Adipocyte (in vitro differentiated cells): ENCODE results near the gene RNF11.
"Not testable (repeated sequence)": the region's sequence is repeated elsewhere in the genome, so short reads cannot be mapped to it uniquely, and the experiment has no call there.

Source experiments
- DNase-seq: peaks from one replicate; pipeline ENCODE4 v3.0.0-alpha.2; 2015; ENCODE audit warnings: low read depth
- H3K27me3 ChIP-seq: replicated peaks from 2 replicates; pipeline ENCODE4 v1.7.0; 2013; ENCODE audit warnings: mild to moderate bottlenecking, low read length, moderate library complexity; ENCODE audit not compliant: control insufficient read depth, insufficient read depth
- H3K36me3 ChIP-seq: 2 replicates; pipeline ENCODE4 v1.7.0; 2013; ENCODE audit warnings: low read length, mild to moderate bottlenecking, moderate library complexity; ENCODE audit not compliant: control insufficient read depth, insufficient read depth, severe bottlenecking
- H3K4me1 ChIP-seq: 2 replicates; pipeline ENCODE4 v1.7.0; 2013; ENCODE audit warnings: mild to moderate bottlenecking, low read length, moderate library complexity; ENCODE audit not compliant: control insufficient read depth, insufficient read depth
- H3K4me3 ChIP-seq: 2 replicates; pipeline ENCODE4 v1.7.0; 2013; ENCODE audit warnings: mild to moderate bottlenecking, low read length, moderate library complexity
- H3K9ac ChIP-seq: 2 replicates; pipeline ENCODE4 v1.7.0; 2013; ENCODE audit warnings: mild to moderate bottlenecking, low read length, moderate library complexity
- H3K9me3 ChIP-seq: 2 replicates; pipeline ENCODE4 v1.7.0; 2013; ENCODE audit warnings: mild to moderate bottlenecking, low read length, moderate library complexity; ENCODE audit not compliant: control insufficient read depth

The RNF11 gene

DNA sequence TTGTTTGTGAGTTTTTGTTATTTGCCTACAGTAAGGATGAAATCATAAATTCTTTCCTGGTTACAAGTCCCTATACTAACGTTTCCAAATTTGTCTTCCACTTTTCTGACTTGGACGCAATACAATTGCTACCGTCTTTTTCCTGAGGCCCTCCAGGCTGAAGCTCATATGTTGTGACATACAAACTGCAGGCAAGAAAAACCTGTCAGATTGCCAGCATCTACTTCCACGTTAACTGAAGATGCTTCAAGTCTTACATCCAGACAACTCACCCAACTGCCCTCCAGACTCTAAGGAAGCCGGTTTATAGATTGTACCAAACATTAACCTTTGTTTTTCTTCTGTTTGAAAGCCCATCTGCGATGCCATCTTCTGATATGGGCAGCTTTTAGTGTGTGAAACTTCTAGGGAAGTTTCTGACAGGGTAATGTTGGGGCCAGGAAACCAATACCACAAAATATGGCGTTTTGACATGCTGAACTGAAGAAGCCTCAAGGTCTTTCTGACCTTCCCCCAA lies 21.4 kb upstream of the RNF11 start:
- Histone ChIP-seq H3K4me3 (no peak overlapping the region), H3K36me3 (no peaks in the 10 kb centered on the region), H3K27me3 (no peaks in the 10 kb centered on the region), H3K9me3 (no peaks in the 10 kb centered on the region), H3K9ac (no peak overlapping the region), H3K4me1 (peaks cover 22% of the 10 kb centered on the region)
- DNase-seq, result peak; percentile 89

DNA sequence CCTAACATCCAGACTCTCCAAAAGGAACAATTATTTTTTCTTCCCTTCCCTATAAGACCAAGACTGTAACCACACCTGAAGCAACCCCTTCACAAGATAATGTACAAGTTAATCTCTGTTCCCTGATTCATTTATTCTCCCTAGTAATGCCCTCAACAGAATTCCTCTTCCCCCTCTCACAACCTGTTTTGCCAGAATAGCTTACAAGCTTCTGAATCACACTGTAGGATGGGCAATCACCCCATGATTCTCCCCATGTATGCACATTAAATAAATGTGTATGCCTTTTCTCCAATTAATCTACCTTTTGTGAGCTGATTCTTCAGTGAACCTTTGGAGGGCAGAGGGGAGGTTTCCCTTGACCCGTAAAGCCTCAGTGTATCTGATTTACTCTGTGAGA lies 20.9 kb upstream of the RNF11 start:
- H3K4me1 ChIP-seq, result peaks cover 22% of the 10 kb centered on the region
- H3K36me3 ChIP-seq, result no peaks in the 10 kb centered on the region
- H3K27me3 ChIP-seq, result no peaks in the 10 kb centered on the region
- DNase-seq, result no peak
- H3K9me3 ChIP-seq, result no peaks in the 10 kb centered on the region
- H3K9ac ChIP-seq, result no peak overlapping the region
- no peak overlapping the region for H3K4me3 ChIP-seq

DNA sequence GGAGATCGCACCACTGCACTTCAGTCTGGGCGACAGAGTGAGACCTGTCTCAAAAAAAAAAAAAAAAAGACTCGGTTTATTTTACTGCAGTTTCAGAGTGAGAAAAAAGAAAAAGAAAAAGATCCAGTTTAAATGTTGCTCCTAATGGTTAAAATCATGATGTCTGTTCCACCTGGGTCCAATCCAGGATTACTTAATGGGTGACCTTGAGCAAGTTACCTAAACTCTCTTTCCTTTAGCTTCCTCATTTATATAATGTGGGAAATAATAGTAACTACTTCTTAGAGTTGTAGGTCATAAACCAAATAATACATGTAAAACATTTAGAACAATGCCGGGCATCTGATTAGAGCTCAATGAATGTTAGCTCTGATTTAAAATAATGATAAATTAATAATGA lies 19.4 kb upstream of the RNF11 start:
- H3K9ac ChIP-seq, result no peak overlapping the region
- no peaks in the 10 kb centered on the region for H3K27me3 ChIP-seq
- peaks cover 22% of the 10 kb centered on the region for H3K4me1 ChIP-seq
- no peaks in the 10 kb centered on the region for H3K36me3 ChIP-seq
- DNase-seq, result no peak
- no peaks in the 10 kb centered on the region for H3K9me3 ChIP-seq
- H3K4me3 ChIP-seq, result no peak overlapping the region

- Histone ChIP-seq H3K36me3 (no peaks in the 10 kb centered on the region), H3K27me3 (no peaks in the 10 kb centered on the region), H3K9ac (no peak overlapping the region), H3K4me3 (no peak overlapping the region), H3K4me1 (peaks cover 22% of the 10 kb centered on the region), H3K9me3 (no peaks in the 10 kb centered on the region)
- no peak for DNase-seq
Measured at GRCh38 chr1:51217101-51217500, 19.0 kb upstream of the RNF11 start.

DNA sequence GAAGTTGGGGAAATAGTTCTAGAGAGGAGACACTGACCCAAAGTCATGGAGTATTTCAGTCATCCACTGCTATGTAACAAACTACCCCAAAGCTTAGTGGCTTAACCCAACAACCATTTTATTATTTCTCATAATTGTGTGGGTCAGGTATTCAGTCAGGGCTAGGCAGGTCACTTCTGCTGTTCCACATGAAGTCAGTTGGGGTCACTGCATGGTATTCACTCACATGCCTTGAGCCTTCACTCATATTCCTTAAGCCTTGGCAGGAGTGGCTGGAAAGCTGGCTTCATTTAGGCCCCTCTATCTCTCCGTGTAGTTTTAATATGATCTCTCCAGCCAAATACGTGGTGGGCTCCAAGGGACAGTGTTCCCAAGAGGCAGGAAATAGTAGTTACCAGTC lies 17.5 kb upstream of the RNF11 start:
- Histone ChIP-seq H3K4me3 (no peak overlapping the region), H3K36me3 (no peaks in the 10 kb centered on the region), H3K27me3 (no peaks in the 10 kb centered on the region), H3K4me1 (peaks cover 22% of the 10 kb centered on the region), H3K9me3 (no peaks in the 10 kb centered on the region), H3K9ac (no peak overlapping the region)
- DNase-seq, result no peak

GRCh38 chr1:51219022-51219421 lies 17.1 kb upstream of the RNF11 start:
- Histone ChIP-seq H3K9me3 (no peaks in the 10 kb centered on the region), H3K4me3 (no peak overlapping the region), H3K4me1 (peaks cover 21% of the 10 kb centered on the region), H3K9ac (no peak overlapping the region), H3K36me3 (no peaks in the 10 kb centered on the region), H3K27me3 (no peaks in the 10 kb centered on the region)
- DNase-seq, result no peak

GRCh38 chr1:51221529-51221928 lies 14.5 kb upstream of the RNF11 start:
- not testable (repeated sequence) for DNase-seq, H3K9ac ChIP-seq, H3K4me3 ChIP-seq, H3K9me3 ChIP-seq, H3K4me1 ChIP-seq, H3K36me3 ChIP-seq, H3K27me3 ChIP-seq

DNA sequence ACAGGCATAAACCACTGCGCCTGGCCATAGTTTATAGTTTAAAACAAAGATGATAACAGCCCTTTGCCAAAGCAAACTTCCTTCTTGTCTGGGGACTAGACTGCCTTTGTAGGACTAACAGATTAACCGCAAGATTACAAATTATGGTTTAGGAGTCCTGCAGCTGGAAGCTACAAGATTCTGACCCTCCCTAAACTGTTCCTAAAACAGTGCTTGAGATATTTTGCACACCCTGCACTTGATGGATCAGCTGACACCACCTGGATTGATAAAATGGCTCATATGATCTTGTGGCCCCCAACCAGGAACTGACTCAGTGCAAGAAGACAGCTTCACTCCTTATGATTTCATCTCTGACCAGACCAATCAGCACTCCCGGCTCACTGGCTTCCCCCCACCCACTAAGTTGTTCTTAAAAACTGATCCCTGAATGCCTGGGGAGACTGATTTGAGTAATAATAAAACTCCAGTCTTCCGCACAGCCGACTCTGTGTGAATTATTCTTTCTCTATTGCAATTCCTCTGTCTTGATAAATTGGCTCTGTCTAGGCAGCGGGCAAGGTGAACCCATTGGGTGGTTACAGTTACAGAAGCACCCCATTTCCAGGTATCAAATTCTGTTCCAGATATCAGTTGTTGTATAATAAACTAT lies 13.8 kb upstream of the RNF11 start:
- no peaks in the 10 kb centered on the region for H3K27me3 ChIP-seq
- no peaks in the 10 kb centered on the region for H3K9me3 ChIP-seq
- H3K4me3 ChIP-seq, result no peak overlapping the region
- no peaks in the 10 kb centered on the region for H3K36me3 ChIP-seq
- no peak for DNase-seq
- no peak overlapping the region for H3K9ac ChIP-seq
- H3K4me1 ChIP-seq, result no peaks in the 10 kb centered on the region

DNA sequence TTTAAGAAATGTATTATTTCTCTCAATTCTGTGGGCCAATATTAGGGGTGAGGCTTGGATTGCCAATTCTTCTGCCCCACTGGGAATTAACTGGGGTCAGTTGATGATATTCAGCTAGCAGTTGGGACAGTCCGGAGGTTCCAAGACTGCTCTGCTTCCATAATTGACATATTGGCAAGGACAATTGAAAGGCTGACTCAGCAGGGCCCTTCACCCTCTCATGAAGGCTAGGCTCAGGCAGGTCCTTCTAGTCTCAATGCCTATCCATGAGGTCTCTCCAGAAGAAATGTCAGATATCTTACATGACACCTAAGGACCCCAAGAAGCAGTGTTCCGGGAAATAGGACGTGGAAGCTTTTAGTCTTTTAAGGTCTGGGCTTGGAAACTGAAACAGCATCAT lies 13.3 kb upstream of the RNF11 start:
- Histone ChIP-seq H3K9ac (no peak overlapping the region), H3K4me3 (no peak overlapping the region), H3K27me3 (no peaks in the 10 kb centered on the region), H3K9me3 (no peaks in the 10 kb centered on the region), H3K36me3 (no peaks in the 10 kb centered on the region), H3K4me1 (no peaks in the 10 kb centered on the region)
- DNase-seq, result no peak

DNA sequence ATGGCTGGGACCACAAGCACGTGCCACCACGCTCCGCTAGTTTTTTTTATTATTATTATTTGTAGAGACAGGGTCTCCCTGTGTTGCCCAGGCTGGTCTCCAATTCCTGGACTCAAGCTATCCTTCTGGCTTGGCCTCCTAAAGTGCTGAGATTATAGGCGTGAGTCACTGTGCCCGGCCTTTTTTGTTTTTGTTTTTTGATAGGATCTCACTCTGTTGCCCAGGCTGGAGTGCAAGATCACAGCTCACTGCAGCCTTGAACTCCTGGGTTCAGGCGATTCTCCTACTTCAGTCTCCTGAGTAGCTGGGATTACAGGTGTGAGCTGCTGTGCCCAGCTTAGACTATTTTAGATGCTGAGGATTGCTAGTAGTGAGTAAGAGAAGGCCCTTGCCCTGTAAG lies 11.8 kb upstream of the RNF11 start:
- DNase-seq, result no peak
- Histone ChIP-seq H3K36me3 (no peaks in the 10 kb centered on the region), H3K27me3 (no peaks in the 10 kb centered on the region), H3K9me3 (no peaks in the 10 kb centered on the region), H3K4me3 (no peak overlapping the region), H3K9ac (no peak overlapping the region), H3K4me1 (no peaks in the 10 kb centered on the region)

DNA sequence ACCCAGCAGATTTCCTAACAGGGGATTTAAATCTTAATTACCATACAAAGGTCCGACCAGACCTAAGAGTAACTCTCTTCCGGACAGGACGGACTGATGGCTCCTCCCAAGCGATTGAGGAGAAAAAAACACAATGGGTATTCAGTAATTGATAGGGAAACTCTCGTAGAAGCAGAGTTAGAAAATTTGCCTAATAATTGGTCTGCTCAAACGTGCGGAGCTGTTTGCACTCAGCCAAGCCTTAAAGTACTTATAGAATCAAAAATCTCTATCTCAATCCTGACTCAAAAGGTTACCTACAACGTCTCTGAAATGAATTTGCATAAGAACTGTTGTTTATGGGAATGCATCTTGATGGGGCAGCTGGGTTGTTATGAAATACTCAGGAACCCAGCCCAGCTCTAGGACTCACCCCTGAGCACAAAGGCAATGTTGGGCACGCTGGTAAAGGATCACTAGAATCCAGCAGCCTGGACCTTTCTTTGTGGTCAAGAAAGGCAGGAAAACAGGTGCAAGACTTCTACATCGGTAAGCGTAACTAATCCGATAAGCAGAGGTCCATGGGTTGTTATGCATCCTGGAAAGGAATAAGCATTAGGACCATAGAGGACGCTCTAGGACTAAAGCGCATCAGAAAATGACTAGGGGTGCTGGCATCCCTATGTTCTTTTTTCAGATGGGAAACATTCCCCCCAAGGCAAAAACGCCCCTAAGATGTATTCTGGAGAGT lies 8.7 kb upstream of the RNF11 start:
- H3K9me3 ChIP-seq, H3K4me3 ChIP-seq, H3K4me1 ChIP-seq, H3K36me3 ChIP-seq, H3K9ac ChIP-seq, DNase-seq, H3K27me3 ChIP-seq: not testable (repeated sequence)
